ENCODE results near the gene XPC. TPM values are rescaled to one million over a fixed set of nuclear protein-coding genes. Genes with fewer than 3 reads are reported as not detected.

Gene XPC
- total RNA-seq, 3 donors from 2014 or later: 20.6 to 25.9 (median 23.5) TPM

- H3K36me3 Mint-ChIP-seq (ENCODE audit: insufficient read depth): peaks cover 40% of the 10 kb centered on the region
- H3K9me3 Mint-ChIP-seq: no peaks in the 10 kb centered on the region
- ATAC-seq (no peak), DNase-seq (no peak)
- H3K27me3 Mint-ChIP-seq (ENCODE audit: low read depth): no peaks in the 10 kb centered on the region
- H3K4me3 Mint-ChIP-seq: no peak overlapping the region
- H3K4me1 Mint-ChIP-seq (ENCODE audit: low read depth): peaks cover 15% of the 10 kb centered on the region
These were observed 24.7 kb downstream of the XPC start for GRCh38 chr3:14153663-14154062.

DNA sequence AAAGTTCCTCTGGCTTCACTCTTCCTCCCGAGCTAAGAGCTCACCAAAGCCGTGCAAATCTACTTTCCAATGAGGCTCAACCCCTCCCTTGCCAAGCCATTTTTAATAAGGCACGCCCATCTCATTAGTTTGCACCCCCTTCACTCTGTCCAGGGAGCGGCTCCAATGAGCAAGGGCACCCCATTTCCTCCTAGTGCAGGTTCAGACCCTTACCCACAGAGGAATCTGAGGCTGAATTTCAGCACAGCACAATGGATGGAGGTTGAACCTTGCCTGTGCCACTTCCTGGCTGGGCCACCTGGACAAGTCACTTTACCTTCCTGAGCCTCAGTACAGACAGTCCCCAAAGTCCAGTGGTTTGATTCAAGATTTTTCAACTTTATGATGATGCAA lies 25.4 kb downstream of the XPC start:
- ATAC-seq: no peak
- peaks cover 15% of the 10 kb centered on the region for H3K4me1 Mint-ChIP-seq (ENCODE audit: low read depth)
- DNase-seq: no peak
- peaks cover 35% of the 10 kb centered on the region for H3K36me3 Mint-ChIP-seq (ENCODE audit: insufficient read depth)
- H3K4me3 Mint-ChIP-seq: no peak overlapping the region
- H3K9me3 Mint-ChIP-seq: no peaks in the 10 kb centered on the region
- no peaks in the 10 kb centered on the region for H3K27me3 Mint-ChIP-seq (ENCODE audit: low read depth)

DNA sequence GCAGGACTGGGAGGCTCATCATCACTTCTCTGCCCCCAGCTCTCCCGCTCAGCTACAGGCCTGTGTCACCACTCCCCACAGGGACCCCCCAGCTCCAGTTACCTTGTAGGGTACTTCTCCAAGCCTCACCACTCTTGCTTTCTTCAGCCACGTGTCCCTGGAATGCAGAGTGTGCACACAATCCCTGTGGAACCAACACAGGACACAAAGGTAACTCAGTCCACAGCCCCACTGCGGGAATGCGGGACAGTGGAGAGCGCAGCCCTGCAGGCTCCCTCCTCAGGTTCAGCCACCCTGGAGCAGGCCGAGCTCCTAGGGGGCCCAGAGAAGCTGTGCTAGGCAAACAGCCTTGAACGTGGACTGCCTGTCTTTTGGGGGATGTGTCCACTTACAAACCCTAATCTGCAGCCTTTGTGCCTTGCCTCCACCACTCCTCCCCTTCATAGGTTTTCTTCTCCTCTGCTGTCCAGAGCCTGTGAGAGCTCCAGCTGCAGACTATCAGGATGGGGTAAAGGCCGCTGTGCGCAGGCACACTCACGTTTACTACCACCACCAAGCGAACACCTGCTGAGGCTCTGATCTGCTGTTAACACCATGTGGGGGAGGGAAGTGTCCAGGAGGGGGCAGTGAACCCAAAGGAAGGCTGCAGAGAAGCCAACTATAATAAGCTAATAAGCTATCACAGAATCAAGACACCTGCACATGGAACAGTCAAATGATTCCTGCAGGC lies 26.0 kb downstream of the XPC start:
- Mint-ChIP-seq H3K27me3 (ENCODE audit: low read depth) (no peaks in the 10 kb centered on the region), H3K4me1 (ENCODE audit: low read depth) (peaks cover 15% of the 10 kb centered on the region), H3K36me3 (ENCODE audit: insufficient read depth) (peaks cover 34% of the 10 kb centered on the region), H3K9me3 (no peaks in the 10 kb centered on the region), H3K4me3 (no peak overlapping the region)
- ATAC-seq (no peak), DNase-seq (no peak)

GRCh38 chr3:14151471-14152083 lies 26.8 kb downstream of the XPC start:
- Mint-ChIP-seq H3K4me3 (no peak overlapping the region), H3K9me3 (no peaks in the 10 kb centered on the region), H3K4me1 (ENCODE audit: low read depth) (peaks cover 13% of the 10 kb centered on the region), H3K36me3 (ENCODE audit: insufficient read depth) (peaks cover 39% of the 10 kb centered on the region), H3K27me3 (ENCODE audit: low read depth) (no peaks in the 10 kb centered on the region)
- ATAC-seq: no peak
- no peak for DNase-seq

GRCh38 chr3:14150491-14151230 lies 27.7 kb downstream of the XPC start:
- H3K36me3 Mint-ChIP-seq (ENCODE audit: insufficient read depth): peaks cover 39% of the 10 kb centered on the region
- H3K4me3 Mint-ChIP-seq: no peak overlapping the region
- peaks cover 10% of the 10 kb centered on the region for H3K4me1 Mint-ChIP-seq (ENCODE audit: low read depth)
- H3K9me3 Mint-ChIP-seq: no peaks in the 10 kb centered on the region
- DNase-seq (no peak), ATAC-seq (no peak)
- no peaks in the 10 kb centered on the region for H3K27me3 Mint-ChIP-seq (ENCODE audit: low read depth)

GRCh38 chr3:14150078-14150477 lies 28.3 kb downstream of the XPC start:
- ATAC-seq: no peak
- H3K36me3 Mint-ChIP-seq (ENCODE audit: insufficient read depth): peaks cover 40% of the 10 kb centered on the region
- no peak for DNase-seq
- H3K4me1 Mint-ChIP-seq (ENCODE audit: low read depth): peaks cover 14% of the 10 kb centered on the region
- H3K9me3 Mint-ChIP-seq: no peaks in the 10 kb centered on the region
- no peak overlapping the region for H3K4me3 Mint-ChIP-seq
- no peaks in the 10 kb centered on the region for H3K27me3 Mint-ChIP-seq (ENCODE audit: low read depth)

DNA sequence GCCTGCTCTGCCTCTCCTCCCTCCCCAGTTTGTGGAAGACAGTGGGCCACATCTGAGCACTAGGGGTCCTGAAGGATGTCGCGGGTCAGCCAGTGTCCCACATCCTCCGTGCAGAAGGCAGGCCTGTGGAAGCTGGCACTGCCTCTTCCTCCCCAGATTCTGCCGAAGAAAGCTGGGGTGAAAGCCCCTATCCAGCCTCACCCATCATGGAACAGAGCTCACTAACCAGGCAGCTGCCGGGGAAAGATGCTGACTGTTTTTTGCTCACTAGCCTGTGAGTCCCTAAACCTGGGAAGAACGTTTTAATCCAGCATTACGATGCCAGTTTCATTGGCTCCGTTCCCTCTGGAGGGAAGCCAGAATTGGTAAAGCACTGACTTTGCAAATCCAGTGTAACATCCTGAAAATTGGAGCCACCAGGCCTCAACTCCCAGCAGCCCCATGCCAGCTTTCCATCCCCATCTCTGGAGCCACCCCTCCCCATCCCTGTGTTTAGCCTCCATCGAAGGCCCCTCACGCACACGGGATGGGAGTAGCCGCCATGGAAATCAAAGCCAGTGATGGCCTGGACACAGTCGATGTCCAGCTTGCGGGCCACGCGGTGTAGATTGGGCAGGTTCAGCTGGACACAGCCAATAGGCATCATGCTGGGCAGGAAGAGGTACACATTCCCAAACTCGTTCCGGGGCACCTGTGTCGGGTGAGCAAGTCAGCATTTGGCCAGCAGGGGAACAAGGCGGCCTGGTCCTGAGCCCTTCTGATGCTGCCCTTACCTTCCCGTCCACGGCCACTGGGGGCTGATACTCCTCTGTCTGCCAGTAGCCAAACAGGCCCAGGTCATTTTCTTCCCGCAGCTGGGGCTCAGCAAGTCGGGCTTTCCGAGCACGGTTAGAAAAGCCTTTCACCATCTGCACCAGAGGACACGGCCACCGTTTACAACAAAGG lies 30.1 kb downstream of the XPC start:
- Mint-ChIP-seq H3K4me3 (no peak overlapping the region), H3K36me3 (ENCODE audit: insufficient read depth) (peaks cover 26% of the 10 kb centered on the region), H3K27me3 (ENCODE audit: low read depth) (no peaks in the 10 kb centered on the region), H3K4me1 (ENCODE audit: low read depth) (peaks cover 25% of the 10 kb centered on the region), H3K9me3 (no peaks in the 10 kb centered on the region)
- ATAC-seq: no peak
- DNase-seq: no peak

DNA sequence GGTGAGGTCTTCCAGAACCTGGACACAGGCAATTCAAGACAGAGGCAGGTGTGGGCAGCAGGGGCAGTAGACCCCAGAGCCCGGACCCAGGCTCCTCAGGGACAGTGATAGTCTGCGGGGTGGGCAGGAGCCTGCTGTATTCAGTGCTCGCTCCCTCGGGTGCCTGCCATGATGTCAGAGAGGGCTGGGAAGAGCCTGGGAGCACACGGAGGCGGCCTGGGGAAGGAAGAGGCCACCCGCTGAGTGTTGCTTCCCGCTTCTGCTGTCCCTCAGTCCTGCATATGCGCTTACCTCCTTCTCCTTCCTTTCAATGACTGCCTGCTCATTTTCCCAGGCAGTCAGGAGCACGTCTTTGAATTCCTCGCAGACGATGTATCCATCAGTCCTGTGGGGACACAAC lies 30.8 kb downstream of the XPC start:
- Mint-ChIP-seq H3K4me3 (no peak overlapping the region), H3K4me1 (ENCODE audit: low read depth) (peaks cover 32% of the 10 kb centered on the region), H3K27me3 (ENCODE audit: low read depth) (no peaks in the 10 kb centered on the region), H3K36me3 (ENCODE audit: insufficient read depth) (peaks cover 26% of the 10 kb centered on the region), H3K9me3 (no peaks in the 10 kb centered on the region)
- ATAC-seq (no peak), DNase-seq (no peak)

DNA sequence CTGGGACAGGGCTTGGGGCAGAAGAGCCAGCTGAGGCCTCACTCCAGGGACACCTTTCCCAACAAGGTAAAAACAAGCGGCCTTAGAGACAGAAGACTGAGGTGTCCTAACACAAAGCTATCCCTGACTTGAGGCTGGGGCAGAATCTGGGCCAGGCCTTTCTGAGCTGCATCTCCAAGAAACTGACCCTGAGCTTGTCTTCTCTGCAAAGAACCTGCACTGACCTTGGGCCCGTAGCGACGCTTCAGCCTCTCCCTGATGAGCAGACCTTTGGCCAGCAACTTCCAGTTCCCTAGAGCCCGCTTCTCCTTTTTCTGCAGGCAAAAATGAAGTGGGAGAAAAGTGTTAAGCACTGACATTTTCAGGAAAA lies 31.4 kb downstream of the XPC start:
- Mint-ChIP-seq H3K36me3 (ENCODE audit: insufficient read depth) (peaks cover 29% of the 10 kb centered on the region), H3K27me3 (ENCODE audit: low read depth) (no peaks in the 10 kb centered on the region), H3K4me1 (ENCODE audit: low read depth) (peaks cover 37% of the 10 kb centered on the region), H3K9me3 (no peaks in the 10 kb centered on the region), H3K4me3 (no peak overlapping the region)
- DNase-seq: no peak
- no peak for ATAC-seq

- H3K9me3 Mint-ChIP-seq: no peaks in the 10 kb centered on the region
- no peak overlapping the region for H3K4me3 Mint-ChIP-seq
- H3K27me3 Mint-ChIP-seq (ENCODE audit: low read depth): no peaks in the 10 kb centered on the region
- peaks cover 42% of the 10 kb centered on the region for H3K4me1 Mint-ChIP-seq (ENCODE audit: low read depth)
- H3K36me3 Mint-ChIP-seq (ENCODE audit: insufficient read depth): peaks cover 34% of the 10 kb centered on the region
- ATAC-seq (no peak), DNase-seq (no peak)
These were observed 31.9 kb downstream of the XPC start for GRCh38 chr3:14146381-14147065.

- DNase-seq: no peak
- Mint-ChIP-seq H3K4me3 (no peak overlapping the region), H3K4me1 (ENCODE audit: low read depth) (peaks cover 49% of the 10 kb centered on the region), H3K27me3 (ENCODE audit: low read depth) (no peaks in the 10 kb centered on the region), H3K36me3 (ENCODE audit: insufficient read depth) (peaks cover 32% of the 10 kb centered on the region), H3K9me3 (no peaks in the 10 kb centered on the region)
- no peak for ATAC-seq
These were observed 32.6 kb downstream of the XPC start for GRCh38 chr3:14145670-14146380.

GRCh38 chr3:14145236-14145635 lies 33.2 kb downstream of the XPC start:
- ATAC-seq: no peak
- Mint-ChIP-seq H3K27me3 (ENCODE audit: low read depth) (no peaks in the 10 kb centered on the region), H3K9me3 (no peaks in the 10 kb centered on the region), H3K36me3 (ENCODE audit: insufficient read depth) (peaks cover 32% of the 10 kb centered on the region), H3K4me1 (ENCODE audit: low read depth) (peaks cover 55% of the 10 kb centered on the region), H3K4me3 (no peak overlapping the region)
- DNase-seq: no peak

- ATAC-seq (peak; percentile 73 to 79), DNase-seq (peak; percentile 35)
- H3K27me3 Mint-ChIP-seq (ENCODE audit: low read depth): no peaks in the 10 kb centered on the region
- H3K4me3 Mint-ChIP-seq: peak overlapping the region; percentile 60
- H3K36me3 Mint-ChIP-seq (ENCODE audit: insufficient read depth): peaks cover 34% of the 10 kb centered on the region
- H3K4me1 Mint-ChIP-seq (ENCODE audit: low read depth): peaks cover 60% of the 10 kb centered on the region
- no peaks in the 10 kb centered on the region for H3K9me3 Mint-ChIP-seq
These were observed 33.9 kb downstream of the XPC start for GRCh38 chr3:14144423-14145075.

Data from activated T-cell treated with anti-CD3 and anti-CD28 coated beads, Interleukin-2, amount 50 U/mL, for 4 hours (primary cell).